Measurements from ENCODE around the gene CHCHD4.

DNA sequence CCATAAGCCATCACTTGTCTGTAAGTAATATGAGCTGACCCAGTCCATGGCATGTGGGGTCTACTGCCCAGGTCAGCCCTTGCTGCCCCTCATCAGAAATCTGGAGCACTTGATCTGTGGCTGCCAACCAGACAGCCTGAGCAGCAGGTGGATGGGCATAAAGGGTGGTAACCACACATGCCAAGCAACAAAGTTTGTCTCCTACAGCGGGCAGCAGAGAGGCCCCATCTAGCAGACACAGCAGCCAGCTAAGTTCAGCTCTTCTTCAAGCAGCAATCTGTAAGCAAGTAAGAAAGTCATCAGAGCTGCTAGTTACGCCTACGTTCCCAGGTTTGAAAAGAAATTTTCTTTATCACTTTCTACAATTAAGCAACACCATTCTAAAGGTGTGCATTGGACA lies 27.9 kb downstream of the CHCHD4 start:
- TF ChIP-seq, protein P1, sequence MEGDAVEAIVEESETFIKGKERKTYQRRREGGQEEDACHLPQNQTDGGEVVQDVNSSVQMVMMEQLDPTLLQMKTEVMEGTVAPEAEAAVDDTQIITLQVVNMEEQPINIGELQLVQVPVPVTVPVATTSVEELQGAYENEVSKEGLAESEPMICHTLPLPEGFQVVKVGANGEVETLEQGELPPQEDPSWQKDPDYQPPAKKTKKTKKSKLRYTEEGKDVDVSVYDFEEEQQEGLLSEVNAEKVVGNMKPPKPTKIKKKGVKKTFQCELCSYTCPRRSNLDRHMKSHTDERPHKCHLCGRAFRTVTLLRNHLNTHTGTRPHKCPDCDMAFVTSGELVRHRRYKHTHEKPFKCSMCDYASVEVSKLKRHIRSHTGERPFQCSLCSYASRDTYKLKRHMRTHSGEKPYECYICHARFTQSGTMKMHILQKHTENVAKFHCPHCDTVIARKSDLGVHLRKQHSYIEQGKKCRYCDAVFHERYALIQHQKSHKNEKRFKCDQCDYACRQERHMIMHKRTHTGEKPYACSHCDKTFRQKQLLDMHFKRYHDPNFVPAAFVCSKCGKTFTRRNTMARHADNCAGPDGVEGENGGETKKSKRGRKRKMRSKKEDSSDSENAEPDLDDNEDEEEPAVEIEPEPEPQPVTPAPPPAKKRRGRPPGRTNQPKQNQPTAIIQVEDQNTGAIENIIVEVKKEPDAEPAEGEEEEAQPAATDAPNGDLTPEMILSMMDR (IDR thresholded peaks at IDR 0.05) = no peak
- no peak for TF ChIP-seq POLR2A (IDR thresholded peaks at IDR 0.05)

Data from right lobe of liver (tissue), 4 donors.